Fibroblast of mammary gland (primary cell): Measurements from ENCODE around the gene RAB31.

ENCODE experiments used
- DNase-seq: peaks from one replicate; pipeline ENCODE4 v3.0.0-alpha.2; 2010; ENCODE audit warnings: low read depth
- H3K4me3 ChIP-seq: 2 replicates; pipeline ENCODE4 v1.5.1; 2011; ENCODE audit warnings: low read depth, mild to moderate bottlenecking, low read length, moderate library complexity; ENCODE audit not compliant: control insufficient read depth
- TF ChIP-seq, protein P1 (sequence below): conservative IDR thresholded peaks from 2 replicates; pipeline ENCODE4 v1.5.1; 2011; ENCODE audit warnings: low read depth, low read length, inconsistent platforms; ENCODE audit not compliant: control insufficient read depth, insufficient read depth

RAB31 gene

DNA sequence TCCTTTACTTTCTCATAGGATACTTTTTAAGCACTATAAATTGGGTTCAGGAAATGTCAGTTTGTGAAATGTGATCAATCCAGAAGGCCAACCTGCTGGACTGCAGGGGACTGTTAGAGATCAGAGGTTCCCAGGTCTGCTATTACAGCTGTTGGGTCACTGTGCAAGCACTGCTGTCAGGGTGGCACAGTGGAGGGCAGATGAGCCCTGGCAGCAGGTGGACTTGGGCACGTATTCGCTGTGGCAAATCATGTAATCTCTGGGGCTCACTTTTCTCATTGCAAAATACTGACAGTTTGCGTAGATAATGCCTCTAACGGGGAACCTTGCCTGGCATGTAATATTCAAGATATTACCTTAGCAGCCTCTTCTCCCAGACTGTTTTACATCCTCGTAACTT, 18.1 kb downstream of the RAB31 start:
- H3K4me3 ChIP-seq, result no peak overlapping the region
- TF ChIP-seq, protein P1, sequence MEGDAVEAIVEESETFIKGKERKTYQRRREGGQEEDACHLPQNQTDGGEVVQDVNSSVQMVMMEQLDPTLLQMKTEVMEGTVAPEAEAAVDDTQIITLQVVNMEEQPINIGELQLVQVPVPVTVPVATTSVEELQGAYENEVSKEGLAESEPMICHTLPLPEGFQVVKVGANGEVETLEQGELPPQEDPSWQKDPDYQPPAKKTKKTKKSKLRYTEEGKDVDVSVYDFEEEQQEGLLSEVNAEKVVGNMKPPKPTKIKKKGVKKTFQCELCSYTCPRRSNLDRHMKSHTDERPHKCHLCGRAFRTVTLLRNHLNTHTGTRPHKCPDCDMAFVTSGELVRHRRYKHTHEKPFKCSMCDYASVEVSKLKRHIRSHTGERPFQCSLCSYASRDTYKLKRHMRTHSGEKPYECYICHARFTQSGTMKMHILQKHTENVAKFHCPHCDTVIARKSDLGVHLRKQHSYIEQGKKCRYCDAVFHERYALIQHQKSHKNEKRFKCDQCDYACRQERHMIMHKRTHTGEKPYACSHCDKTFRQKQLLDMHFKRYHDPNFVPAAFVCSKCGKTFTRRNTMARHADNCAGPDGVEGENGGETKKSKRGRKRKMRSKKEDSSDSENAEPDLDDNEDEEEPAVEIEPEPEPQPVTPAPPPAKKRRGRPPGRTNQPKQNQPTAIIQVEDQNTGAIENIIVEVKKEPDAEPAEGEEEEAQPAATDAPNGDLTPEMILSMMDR, result no peak
- DNase-seq, result no peak

DNA sequence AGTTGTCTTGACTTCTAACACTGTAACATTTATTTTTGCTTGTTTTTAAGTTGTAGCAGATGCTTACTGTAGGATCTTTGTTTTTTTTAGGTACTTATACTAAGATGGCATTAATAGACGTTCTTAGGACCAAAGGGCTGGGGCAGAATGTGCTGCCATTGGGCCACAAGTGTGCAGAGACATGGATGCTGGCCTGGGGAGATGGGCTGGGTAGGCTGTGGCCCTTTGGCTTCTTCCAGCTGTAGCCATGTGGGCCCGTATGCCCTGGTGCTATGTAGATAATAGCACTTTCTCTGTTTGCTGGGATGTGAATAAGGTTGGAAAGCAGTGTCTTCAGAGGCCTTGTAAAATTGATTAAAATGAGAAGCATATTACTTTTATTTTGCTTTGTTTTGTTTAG, 18.8 kb downstream of the RAB31 start:
- DNase-seq, result no peak
- TF ChIP-seq, protein P1, result no peak
- no peak overlapping the region for H3K4me3 ChIP-seq

DNA sequence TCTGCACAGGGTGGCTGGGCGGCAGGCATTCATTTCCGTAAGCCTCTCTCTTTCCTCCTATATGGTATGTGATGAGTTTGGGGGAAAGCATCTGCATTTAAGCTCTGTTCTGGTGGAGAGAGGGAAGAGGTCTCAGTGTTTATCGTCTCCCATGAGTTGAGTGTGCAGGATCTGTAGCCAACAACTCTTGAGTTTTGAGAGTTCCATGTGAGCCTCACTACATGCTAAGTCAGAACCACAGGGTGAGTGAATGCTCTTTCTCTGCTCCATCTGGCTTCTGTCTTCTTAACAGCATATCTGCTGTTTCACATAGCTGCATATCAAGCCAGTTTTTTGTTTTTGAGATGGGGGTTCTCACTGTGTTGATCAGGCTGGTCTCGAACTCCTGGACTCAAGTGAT, 22.7 kb downstream of the RAB31 start:
- no peak for DNase-seq

DNA sequence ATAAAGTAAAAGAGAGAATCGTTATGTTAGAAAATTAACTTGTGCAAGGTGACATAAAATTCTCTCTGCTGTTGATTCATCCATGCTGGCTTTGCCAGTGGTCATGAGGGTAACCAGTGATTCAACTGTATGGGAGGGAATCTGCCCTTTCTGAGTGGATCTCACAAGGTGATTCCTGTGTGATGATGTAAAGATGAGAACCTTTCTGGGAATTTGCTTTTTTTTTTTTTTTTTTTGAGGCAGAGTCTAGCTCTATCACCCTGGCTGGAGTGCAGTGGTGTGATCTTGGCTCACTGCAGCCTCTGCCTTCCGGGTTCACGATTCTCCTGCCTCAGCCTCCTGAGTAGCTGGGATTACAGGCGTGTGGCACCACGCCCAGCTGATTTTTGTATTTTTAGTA, 23.3 kb downstream of the RAB31 start:
- no peak overlapping the region for H3K4me3 ChIP-seq
- peak; percentile 92 for DNase-seq
- TF ChIP-seq, protein P1, result no peak

More for the DNA sequence above, 22.7 kb downstream of the RAB31 start:
- no peak overlapping the region for H3K4me3 ChIP-seq
- TF ChIP-seq, protein P1, result no peak

DNA sequence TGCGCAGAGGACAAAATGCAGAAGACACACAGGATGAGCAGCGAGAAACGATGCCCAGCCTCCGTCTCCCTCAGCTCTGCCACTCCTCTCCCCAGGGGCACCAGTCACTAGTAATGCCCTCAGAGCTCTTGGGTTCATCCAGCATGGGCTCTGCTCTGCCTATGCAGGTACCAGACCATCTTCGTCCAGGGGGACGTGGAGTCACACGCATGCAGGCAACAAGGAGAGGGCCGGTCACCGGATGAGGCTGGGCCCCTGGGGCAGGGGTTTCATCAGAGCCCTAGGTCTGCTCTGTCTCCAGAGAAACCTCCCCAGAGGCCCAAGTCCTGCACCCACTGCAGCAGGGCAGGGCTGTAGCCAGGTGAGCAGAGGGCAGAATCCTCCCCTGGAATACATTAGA, 23.9 kb downstream of the RAB31 start:
- TF ChIP-seq, protein P1, result no peak
- H3K4me3 ChIP-seq, result no peak overlapping the region
- no peak for DNase-seq

DNA sequence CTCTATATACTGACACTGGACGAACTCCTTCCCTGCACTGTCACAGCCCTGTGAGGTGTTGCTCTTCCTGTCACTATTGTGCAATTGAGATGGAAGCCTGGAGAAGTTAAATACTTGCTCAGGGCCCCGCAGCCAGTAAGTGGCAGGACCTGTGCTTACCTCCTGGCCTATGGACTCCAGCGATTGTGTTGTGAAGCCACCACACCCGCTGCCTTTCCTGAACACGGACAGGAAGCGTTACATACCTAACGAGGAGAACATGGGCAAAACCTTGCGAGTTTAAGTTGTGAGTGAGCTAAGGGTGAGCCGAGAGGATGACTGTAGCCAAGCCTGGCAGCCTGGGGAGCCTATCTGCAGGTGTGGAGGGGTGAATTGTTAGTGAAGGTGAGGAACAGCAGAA, 26.1 kb downstream of the RAB31 start:
- TF ChIP-seq, protein P1, result no peak
- DNase-seq, result no peak
- no peak overlapping the region for H3K4me3 ChIP-seq

DNA sequence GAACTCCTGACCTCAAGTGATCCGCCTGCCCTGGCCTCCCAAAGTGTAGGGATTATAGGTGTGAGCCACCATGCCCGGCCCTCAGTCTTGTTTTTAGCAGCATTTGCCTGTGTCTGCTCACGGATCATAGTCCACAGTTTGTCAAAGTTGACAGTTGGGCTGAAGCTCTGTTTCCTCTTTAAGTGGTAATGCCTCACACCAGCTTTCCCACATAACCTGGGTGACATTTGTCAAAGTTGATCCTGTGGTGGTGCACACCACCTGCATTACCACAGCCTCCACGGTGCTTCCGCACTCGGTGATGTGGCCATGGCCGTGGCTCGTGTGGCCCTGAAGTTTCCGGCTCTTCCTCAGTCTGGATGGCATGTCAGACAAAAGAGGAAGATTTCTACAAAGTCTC, 27.1 kb downstream of the RAB31 start:
- DNase-seq, result no peak
- no peak overlapping the region for H3K4me3 ChIP-seq
- TF ChIP-seq, protein P1, result no peak
